GM13977 (cell line): ENCODE data around the gene PTPRU.
A peak's percentile ranks its signal among the peaks of the same experiment; 100 is the strongest.

Experiments used
- DNase-seq: peaks from one replicate; pipeline ENCODE4 v3.0.0; 2012; ENCODE audit warnings: low spot score
- CTCF ChIP-seq: IDR thresholded peaks from 2 replicates; pipeline ENCODE4 v1.5.1; 2012; ENCODE audit warnings: mild to moderate bottlenecking, control low read depth; ENCODE audit not compliant: insufficient read depth; ENCODE audit errors: extremely low read depth, missing control alignments
- in situ Hi-C: fragments of 300-500 bp; cut with MboI; formaldehyde crosslinking; loops from one replicate; pipeline ENCODE4 v1.12.0; 2022; ENCODE audit warnings: low sequenced_read_pairs, low pct_unique_long_range_greater_than_20kb, mixed read lengths, inconsistent platforms; ENCODE audit not compliant: unreplicated experiment

Gene PTPRU

DNA sequence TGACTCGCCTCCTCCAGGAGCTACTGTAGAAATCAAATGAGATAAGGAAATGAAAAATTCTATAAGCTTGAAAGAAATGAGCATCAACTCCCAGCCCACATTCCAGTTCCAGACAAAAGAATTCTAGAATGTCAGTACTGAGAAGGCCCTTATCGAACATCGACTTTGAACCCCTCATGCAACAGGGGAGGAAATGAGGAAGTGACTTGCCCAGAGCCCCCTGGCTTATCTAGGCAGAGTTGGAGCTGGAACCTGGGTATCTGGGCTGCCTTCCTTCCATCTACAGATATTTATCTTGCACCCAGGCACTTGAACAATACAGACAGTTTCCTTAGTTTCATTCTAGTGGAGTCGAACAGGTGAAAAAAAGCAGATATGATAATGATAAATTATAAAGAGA lies 27.9 kb upstream of the PTPRU start:
- no peak for TF ChIP-seq CTCF
- DNase-seq: no peak
- in situ Hi-C loops: no loop called here

- TF ChIP-seq CTCF: no peak
- DNase-seq: no peak
- in situ Hi-C loops: no loop called here
Measured at GRCh38 chr1:29209173-29209572, 27.1 kb upstream of the PTPRU start.

- no peak for TF ChIP-seq CTCF
- in situ Hi-C loops: no loop called here
- DNase-seq: peak; percentile 73
Measured at GRCh38 chr1:29210278-29211085, 25.8 kb upstream of the PTPRU start.

GRCh38 chr1:29211086-29212030 lies 25.0 kb upstream of the PTPRU start:
- in situ Hi-C loops: no loop called here
- DNase-seq: no peak
- TF ChIP-seq CTCF: no peak

- no peak for TF ChIP-seq CTCF
- in situ Hi-C loops: no loop called here
- no peak for DNase-seq
Measured at GRCh38 chr1:29213055-29213454, 23.3 kb upstream of the PTPRU start.

GRCh38 chr1:29217633-29218032 lies 18.7 kb upstream of the PTPRU start:
- no peak for DNase-seq
- in situ Hi-C loops: no loop called here
- no peak for TF ChIP-seq CTCF
